CD4-positive, alpha-beta T cell treated with Interleukin-4 for 1 hour (primary cell): ENCODE results near the gene ADAP1.

Source experiments
- DNase-seq, 2 donors: peaks; one replicate each; pipeline ENCODE4 v3.0.0-alpha.2; 2020 to 2022

ADAP1 gene

DNA sequence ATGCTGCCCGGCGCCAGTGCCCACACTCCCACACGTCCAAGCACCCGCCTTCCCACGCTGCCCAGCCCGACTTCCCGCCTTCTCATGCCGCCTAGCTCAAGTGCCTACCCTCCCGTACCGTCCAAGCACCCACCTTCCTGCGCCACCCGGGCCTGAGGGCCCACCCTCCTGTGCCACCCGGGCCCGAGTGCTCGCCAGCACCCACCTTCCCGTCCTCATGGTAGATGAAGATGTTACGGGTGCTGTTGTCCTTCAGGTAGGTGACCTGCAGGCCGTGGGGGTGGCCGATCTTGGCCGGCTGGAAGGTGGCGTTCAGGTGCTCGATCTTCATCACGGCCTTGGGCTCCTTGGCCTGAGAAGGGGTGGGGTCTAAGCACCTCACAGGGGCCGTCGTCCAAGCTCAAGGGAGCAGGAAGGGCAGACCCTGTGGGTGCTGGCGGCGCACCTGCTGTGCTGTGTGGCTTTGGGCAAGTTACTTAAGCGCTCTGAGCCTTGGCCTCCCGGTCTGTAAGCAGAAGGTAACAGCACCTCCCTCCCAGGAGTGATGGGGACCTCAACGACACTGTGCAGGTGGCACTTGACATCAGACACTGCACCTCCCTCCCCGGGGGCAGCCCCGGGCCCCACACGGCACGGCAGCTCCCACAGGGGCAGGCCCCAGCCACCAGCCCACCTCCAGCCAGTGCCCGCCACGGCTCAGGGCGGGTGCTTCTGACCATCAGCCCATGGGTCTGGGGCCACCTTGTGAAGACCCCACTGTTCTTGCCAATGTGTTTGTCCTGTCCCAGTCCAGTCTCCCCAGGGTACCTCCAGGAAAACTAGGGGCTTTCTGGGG, 50.3 kb downstream of the ADAP1 start:
- no peak for DNase-seq

DNA sequence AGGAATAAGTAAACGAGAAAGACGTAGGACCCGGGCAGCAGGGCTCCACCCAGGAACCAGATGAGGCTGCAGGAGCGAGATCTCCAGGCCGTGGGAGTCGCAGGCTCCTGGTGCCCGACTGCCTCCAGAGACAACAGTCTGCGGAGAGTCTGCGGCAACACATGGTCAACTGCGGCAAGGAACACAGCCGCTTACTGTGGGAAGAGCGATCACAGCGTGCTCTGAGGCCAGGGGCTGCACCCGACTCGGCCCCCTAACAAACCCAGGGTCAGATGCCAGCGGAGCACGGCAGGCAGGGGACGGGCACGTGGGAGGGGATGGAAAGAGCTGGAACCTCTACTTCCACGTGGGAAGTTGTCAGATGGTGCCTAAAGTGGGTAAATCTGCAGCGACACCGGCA, 51.5 kb downstream of the ADAP1 start:
- DNase-seq: no peak

DNA sequence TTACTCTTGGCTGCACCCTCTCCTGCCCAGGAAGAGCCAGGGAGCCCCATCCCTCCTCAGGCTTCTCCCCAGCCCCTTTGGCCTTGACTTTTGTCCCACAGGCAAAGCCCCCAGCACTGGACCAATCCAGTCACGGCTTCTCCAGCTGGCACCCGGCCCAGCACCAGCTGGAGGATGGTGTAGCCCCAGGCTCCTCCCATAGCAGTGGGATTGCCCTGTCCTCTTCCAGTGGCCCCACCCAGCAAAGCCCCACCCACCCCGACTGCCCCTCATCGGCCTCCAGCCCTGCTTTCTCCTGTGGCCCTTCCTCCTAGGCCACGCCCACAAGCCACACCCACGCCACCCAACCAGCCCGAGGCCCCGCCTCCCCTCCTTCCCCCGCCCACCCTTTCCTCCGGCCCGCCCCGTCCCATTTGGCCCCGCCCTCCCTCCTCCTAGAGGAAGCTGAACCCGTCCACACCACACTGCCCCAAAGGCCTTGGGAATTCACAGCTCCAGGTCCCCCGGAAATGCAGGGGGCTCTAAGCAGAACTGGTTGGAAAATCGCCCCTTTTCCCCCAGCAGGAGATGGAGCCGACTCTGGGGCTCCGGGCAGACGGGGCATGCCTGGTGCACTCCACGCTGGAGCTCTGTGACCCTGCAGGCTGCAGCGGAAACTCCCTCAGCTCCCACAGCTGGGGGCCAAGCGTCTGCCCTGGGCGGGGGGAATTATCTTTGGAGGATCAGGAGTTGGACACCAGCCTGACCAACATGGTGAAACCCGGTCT, 52.9 kb downstream of the ADAP1 start:
- peak; percentile 49 to 76 for DNase-seq

DNA sequence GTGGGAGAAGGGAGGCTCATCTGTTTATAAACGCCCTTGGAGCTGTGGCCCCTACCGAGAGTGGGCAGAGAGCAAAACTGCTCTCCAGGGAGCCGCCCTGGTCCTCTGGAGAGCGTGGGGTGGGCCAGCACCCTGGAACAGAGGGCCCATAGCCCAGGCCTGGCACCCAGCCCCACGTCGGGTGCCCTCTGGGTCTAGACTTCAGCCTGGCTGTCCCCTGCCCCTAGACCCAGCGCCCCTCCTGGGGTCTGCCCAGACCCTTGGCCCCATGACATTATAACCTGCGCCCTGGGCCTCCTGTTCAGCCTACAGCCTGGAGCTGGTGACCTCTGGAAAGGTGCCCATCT, 53.5 kb downstream of the ADAP1 start:
- no peak for DNase-seq

DNA sequence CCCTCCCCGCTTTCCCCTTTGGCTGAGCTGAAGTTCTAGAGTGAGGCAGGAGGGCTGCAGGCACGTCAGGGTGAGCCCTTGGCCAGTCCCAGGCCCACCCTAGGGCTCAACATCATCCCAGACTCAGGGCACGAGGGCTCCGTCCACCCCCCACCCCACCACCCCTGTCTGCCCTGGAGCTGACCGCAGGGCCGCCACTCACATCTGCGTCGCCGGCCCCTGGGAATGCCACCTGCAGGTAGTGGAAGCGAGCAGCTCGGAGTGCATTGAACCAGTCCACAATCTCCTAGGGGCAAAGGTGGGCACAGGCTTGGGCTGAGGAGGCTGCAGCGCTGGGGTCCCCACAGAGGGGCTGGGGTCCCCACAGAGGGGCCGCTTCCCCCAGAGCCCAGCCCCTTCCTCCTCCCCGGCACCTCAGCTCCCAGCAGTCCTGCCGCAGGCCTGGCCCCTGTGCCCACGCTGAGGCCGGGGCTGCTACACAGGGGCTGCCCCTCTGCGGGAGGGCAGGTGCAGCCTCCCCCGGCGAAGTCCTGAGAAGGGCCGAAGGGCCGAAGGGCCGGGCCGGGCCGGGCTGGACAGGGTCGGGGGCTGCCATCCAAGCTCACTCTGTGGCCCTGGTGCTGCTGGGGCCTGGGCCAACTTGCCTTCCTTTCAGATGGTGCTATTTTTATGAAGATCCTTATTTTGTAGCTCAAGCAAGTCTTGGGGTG, 54.0 kb downstream of the ADAP1 start:
- DNase-seq: no peak

DNA sequence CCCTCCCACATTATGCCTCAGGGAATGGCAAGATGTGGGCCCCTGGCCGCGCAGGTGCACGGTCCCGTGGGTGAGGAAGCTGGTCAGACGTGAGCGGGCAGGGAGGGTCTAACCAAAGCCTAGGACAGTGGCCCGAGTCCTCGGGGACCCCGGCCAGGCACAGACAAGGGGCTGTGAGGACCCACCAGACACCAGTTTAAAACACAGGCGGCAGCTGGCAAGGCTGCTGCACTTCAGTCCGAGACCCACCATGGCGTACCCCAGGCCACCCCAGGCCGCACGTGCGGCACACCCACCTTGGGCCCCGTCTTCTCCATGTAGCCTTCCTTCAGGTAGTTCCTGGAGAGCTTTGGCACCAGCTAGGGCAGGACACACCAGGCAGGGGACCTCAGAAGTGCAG, 54.7 kb downstream of the ADAP1 start:
- no peak for DNase-seq

DNA sequence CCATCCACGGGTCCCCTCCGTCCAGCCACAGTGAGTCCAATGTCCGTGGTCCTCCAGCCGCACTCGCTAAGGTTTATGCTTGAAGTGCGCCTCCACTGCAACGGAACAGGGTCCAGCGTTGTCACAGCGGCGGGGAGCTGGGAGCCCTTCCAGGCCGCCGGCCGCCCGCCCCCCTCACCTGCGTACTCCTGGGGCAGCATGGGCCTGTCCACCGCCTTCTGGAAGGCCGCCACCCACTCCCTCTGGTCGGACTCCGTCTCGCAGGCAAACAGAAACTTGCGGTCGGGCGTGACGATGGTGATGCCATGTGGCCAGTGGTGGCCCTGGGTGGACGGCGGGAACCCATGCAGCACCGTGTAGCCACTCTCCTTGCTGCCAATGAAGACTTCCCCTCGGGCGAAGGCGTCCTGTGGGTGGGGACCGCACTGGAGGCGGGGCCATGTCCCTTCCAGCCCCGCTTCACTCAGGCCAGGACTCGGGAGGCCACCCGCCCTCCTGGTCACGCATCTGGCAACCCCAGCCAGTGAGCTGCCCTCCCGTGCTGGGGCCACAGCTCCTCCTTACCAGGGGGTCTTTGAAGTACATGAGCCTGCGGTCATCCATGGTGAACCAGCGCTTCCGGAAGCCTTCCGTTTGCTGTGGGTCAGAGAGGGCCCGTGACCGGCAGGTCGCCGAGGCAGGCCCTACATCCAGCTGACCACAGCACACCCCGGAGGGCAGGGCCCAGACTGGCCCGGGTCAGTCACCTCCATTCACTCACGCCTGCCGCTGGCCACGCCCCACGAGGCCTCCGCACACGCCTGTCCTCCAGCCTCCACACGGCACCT, 55.4 kb downstream of the ADAP1 start:
- no peak for DNase-seq

DNA sequence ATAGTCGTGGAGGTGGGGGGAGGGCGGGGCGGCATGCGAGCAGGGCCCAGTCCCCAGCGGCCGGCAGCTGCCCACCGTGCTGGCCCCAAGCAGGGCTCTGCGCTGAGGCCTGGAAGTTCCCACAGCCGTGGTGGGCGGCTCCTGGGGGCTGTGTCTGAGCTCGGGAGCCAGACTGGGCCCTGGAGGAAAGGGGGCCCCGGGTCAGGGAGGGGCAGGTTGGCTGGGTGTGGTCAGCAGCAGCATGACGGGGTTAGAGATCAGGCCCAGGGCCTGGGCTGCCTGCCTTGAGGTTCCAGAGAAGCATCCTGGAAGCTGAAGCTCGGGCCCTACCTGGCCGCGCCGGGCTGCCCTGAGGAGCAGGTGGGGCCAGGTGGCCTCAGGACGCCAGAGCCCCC, 56.0 kb downstream of the ADAP1 start:
- no peak for DNase-seq

DNA sequence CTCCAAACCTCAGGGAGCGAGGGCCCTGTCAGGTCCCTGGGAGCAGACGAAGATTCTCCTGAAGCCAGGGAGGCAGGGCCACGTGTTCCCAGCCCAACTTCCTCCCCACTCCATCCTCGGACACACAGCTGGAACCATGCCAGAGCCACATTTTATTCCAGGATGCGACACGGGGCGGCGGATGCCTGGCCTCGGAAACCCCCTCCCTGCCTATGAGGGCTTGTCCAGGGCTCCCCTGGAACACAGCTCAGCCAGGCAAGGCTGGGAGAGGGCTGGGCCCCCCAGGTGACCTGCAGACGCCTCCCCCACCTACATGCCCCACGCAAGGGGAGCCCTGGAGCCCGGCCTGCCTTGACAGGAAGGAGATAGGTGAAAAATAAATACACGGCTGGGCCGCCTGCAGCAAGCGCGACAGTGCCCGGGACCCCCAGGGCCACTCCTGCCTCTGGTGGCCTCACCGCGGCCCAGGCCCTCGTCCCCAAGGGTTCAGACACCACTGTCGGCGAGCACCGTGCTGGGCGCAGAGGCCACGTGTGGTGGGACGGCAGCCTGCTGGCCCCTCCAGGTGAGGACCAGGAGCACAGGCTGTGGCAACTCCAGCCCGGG, 56.6 kb downstream of the ADAP1 start:
- DNase-seq: no peak

DNA sequence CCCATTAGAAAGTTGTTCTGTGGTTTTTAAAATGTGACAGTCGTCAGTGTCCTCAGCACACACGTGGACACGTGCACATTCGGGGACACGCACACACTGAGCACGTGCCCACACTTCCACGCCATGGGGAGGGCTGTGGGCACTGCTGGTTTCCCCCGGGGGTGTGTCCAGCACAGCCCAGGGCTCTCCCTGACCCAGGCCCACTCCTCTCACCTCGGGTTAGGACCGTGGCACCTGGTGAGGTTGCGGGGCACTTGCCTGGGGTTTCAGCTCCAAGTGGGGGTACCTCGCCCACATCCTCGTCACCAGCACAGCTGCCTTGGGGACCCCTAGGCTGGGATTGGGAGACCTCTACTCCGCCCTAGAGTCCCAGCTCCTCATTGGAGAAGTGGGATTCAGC, 57.4 kb downstream of the ADAP1 start:
- DNase-seq: no peak

DNA sequence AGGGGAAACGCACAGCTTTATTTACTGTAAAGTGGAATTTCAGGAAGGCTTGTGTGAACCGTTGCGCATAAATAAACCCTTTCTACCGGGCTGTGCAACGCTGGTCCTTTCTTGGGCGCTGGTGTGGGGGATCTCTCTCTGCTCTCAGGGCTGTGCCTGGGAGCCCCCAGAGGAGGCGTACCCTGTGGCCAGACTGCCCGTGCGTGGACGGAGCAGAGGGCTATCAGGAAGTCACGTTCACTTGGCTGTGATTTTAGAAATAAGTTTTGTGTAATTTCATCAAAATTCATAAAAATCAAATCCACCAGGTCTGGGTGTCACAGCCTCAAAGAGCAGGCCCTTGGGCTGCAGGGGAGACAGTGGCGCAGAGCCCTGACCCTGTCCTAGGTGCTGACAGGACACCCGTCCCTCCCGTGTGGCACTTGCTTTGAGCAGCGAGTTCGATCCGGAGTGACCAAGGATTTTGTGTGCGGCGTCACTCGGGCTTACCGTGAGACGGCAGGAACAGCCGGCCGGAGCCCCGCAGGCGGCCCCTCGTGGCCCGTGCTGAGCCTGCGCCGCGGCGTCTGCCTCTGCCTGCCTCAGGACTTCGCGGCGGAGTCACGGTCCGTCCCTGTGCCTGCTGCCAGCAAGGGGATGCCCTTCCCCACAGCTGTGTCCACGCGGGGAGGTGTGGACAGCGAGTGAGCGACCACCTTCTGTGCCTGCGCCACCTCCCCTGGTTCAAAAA, 58.0 kb downstream of the ADAP1 start:
- DNase-seq: no peak

DNA sequence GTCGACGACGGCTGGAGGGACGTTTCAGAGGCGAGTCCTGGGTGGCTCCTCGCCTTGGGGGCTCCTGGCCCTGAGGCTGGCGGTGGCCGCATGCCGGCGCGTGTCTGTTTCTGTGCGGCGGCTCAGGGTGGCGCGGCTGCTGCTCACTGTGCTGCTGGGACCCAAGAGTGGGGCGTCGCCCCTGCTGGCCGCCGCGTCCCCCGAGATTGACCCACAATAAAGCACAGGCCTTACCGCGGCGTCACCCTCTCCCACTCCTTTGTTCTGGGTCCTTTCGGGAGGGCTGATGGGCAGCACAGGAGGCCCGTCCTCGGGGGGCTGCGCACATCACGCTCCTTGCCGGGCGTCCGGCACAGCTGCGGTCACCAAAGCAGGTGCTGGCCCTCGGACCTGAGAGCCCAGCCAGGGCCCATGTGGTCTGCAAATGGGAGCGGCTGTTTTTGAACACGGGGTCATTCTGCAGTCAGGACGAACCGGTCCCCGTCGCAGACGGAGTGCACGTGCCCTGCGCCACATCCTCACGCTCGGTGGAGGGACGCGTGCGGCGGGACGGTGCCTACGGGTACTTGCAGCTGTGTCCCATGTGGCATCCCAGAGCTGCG, 58.9 kb downstream of the ADAP1 start:
- no peak for DNase-seq

DNA sequence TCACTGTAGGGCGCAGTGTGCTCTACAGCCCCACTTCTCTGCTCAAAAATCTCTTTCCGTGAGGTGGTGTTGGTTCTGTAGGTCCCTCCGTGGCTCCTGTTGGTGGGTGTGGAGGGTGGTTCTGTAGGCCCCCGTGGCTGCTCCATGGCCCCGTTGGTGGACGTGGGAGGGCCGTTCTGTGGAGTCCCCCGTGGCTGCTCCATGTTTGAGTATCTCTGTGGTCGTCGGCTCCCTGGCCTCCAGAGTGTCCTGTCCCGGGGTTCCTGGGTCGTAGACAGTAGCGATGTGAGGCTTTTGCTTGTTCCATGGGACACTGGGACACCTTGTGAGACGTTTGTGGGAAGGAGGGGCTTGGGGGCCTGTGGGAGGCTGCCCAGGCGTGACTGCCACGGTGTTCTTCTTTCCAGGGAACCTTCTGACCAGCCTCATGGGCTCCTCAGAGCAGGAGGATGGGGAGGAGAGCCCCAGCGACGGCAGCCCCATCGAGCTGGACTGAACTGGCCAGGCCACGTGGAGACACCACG, 59.5 kb downstream of the ADAP1 start:
- no peak for DNase-seq

DNA sequence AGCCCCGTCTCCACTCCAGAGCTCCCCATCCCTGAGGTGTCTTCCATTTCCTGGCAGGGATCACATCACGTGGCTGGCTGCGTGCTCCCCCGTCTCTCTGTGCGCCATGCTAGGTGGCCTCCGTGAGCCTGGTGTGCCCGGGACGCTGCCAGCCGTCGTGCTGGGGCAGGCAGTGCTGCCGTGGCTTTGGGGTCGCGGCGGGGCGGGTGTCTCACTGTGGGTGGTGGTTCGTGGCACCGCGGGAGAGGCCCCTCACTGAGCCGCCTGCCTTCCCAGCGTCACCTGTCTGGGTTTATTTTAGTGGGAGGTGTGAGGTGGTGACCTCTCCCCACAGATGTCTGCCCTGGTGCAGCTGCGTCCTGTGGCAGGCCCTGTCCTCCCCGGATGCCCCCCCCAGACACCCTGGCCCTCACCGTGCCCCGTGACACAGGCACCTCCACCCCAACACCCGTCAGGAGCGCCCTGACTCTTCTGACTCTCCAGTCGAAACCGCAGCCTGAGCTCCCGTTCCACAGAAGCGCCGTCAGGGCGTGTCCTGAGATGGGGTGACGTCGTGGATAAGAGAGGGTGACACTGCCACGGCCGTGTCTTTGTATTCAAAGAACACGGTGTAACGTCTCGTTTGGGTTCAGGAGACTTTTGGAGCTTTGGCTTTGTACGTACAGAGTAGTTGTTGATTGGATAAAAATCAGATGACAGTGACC, 60.2 kb downstream of the ADAP1 start:
- DNase-seq: no peak

DNA sequence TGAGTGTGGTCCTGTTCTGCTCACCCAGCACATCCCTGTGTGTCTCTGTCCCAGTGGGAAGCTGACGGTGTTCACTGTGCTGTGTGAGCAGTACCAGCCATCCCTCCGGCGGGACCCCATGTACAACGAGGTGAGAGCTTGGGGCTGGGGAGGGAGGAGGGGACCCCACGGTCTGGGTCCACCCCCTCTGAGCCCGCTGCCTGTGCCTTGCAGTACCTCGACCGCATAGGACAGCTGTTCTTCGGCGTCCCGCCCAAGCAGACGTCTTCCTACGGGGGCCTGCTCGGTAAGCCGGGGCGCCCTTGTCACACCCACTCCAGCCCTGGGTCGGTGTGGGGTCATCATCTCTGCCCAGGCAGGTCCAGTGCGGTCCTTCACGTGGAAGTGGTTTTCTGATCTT, 60.8 kb downstream of the ADAP1 start:
- no peak for DNase-seq

DNA sequence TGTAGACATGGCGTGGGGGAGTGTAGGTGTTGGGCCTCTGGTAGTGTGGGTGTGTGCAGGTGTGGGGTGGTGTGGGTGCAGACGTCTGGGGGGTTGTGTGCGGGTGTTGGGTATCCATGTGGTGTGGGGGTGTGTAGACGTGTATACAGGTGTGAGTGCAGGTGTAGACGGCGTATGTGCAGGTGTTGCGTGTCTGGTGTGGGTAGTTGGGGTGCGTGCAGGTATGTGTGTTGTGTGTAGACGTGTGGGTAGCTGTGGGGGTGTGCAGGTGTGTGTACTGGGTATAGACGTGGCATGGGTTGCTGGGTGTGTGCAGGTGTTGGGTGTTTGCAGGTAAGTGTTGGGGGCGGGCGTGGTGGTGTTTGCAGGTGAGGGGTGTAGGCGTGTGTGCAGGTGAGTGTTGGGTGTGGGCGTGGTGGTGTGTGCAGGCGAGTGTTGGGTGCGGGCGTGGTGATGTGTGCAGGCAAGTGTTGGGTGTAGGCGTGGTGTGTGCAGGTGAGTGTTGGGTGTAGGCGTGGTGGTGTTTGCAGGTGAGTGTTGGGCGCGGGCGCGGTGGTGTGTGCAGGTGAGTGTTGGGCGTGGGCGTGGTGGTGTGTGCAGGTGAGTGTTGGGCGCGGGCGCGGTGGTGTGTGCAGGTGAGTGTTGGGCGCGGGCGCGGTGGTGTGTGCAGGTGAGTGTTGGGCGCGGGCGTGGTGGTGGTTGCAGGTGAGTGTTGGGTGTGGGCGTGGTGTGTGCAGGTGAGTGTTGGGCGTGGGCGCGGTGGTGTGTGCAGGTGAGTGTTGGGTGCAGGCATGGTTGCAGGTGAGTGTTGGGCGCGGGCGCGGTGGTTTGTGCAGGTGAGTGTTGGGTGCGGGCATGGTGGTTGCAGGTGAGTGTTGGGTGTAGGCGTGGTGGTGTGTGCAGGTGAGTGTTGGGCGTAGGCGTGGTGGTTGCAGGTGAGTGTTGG, 61.6 kb downstream of the ADAP1 start:
- no peak for DNase-seq

DNA sequence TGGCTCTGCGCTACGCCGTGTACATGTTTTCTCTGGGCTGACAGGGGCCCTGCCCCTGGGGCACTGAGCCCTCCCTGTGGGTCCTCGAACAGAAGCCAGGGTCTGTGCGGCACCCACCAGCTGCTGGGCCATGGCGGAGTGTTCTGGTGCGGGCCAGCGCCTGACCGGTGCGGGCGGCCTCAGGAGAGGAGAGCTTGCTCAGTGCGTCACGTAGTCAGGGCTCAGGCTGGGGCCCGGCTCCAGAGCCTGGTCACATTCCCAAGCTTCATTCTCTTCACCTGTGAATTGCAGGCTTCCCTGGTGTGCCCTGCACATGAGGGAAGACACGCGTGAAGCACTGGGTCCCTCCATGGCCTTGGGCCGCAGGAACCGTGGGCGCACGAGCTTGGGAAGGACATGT, 62.7 kb downstream of the ADAP1 start:
- DNase-seq: no peak

DNA sequence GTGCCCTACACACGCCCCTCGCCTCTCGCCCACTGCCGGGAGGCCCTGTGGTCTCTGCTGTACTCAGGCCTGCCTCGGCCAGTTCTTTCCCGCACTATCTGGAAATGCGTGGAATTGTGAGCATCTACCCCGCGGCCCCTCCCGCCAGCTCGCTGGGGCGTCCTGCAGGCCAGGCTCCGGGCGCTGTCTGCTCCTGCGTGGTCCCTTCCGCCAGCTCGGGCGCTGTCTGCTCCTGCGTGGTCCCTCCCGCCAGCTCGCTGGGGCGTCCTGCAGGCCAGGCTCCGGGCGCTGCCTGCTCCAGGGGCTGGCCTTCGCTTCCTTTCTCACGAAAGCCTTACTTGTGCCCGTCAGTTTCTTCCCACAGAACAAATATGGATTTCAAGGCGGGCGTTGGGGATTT, 63.2 kb downstream of the ADAP1 start:
- DNase-seq: no peak

DNA sequence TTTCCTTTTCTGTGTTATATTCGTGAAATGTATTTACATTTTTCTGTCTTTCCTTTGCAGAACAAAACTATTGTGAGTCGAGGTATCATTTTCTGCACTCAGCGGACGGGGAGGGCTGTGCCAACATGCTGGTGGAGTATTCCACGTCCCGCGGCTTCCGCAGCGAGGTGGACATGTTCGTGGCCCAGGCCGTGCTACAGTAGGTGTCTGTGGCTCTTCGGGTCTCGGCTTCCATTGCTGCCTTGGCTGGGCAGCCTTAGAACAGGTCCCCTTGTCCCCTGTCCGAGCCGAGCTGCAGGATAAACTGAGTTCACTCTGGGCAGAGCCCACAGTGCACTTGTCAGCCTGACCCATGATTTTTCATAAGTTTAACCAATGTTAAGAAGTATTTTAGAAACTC, 63.6 kb downstream of the ADAP1 start:
- DNase-seq: no peak
